ENCODE data around the gene CRMP1.

DNA sequence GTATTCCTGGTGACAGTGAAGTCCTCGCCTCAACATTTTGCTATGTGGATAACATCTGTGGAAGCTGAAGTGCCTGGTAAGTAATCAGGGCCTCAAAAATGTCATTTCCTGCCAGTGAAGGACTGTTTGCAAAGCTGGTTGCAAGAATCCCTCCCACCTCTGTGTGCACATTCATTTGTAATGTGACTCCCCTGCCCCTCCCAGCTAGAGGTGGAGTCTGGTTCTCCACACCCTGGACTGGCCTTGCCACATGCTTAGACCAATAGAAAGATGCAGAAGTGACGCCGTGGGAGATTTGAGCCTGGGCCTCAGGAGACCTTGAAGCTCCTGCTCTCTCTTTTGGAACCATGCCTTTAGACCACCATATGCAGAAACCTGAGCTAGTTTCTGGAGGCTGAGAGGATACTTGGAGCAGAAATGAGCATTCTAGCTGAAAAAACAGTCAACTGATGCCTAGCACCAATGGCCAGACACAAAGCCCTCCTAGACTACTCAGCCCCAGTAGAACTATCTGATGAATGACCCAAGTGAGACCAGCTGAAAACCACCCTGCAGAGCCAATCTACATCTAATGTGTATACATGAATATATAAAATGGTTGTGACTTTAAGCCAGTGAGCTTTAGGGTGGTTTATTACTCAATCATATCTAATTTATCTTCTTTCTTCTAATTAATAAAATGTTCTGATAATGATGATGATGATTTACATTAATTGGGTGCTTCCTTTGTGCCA lies 47.8 kb upstream of the CRMP1 start:
- TF ChIP-seq ELF4 (IDR thresholded peaks at IDR 0.05) (no peak), BHLHE40 (IDR thresholded peaks at IDR 0.05; ENCODE audit: borderline replicate concordance) (no peak), SP1 (IDR thresholded peaks at IDR 0.05) (no peak), L3MBTL2 (conservative IDR thresholded peaks at IDR 0.05) (peak; percentile 60), FOXA1 (IDR thresholded peaks at IDR 0.05) (no peak), NFRKB (IDR thresholded peaks at IDR 0.05) (no peak), FOXM1 (IDR thresholded peaks at IDR 0.05; ENCODE audit: borderline replicate concordance) (no peak), SUZ12 (IDR thresholded peaks at IDR 0.05) (no peak), ZNF384 (IDR thresholded peaks at IDR 0.05) (no peak)

All from HEK293T (cell line).